Skin of body (tissue), 2 donors: ENCODE results near the gene TMEM33. TPM values are rescaled to one million over a fixed set of nuclear protein-coding genes. Genes with fewer than 3 reads are reported as not detected.
"Not testable (repeated sequence)": the region's sequence is repeated elsewhere in the genome, so short reads cannot be mapped to it uniquely, and the experiment has no call there.

Source experiments
- DNase-seq: peaks from one replicate; lab custom pipeline; 2025; lab: John Stamatoyannopoulos, UW
- total RNA-seq: library from RNA; depleted of rRNA; stranded (reverse); fragments of >200 nt; gene quantifications from one replicate; pipeline ENCODE4 v1.2.3, GENCODE V29; 2014

The TMEM33 gene, protein sequence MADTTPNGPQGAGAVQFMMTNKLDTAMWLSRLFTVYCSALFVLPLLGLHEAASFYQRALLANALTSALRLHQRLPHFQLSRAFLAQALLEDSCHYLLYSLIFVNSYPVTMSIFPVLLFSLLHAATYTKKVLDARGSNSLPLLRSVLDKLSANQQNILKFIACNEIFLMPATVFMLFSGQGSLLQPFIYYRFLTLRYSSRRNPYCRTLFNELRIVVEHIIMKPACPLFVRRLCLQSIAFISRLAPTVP
- 34.4 TPM for total RNA-seq

DNA sequence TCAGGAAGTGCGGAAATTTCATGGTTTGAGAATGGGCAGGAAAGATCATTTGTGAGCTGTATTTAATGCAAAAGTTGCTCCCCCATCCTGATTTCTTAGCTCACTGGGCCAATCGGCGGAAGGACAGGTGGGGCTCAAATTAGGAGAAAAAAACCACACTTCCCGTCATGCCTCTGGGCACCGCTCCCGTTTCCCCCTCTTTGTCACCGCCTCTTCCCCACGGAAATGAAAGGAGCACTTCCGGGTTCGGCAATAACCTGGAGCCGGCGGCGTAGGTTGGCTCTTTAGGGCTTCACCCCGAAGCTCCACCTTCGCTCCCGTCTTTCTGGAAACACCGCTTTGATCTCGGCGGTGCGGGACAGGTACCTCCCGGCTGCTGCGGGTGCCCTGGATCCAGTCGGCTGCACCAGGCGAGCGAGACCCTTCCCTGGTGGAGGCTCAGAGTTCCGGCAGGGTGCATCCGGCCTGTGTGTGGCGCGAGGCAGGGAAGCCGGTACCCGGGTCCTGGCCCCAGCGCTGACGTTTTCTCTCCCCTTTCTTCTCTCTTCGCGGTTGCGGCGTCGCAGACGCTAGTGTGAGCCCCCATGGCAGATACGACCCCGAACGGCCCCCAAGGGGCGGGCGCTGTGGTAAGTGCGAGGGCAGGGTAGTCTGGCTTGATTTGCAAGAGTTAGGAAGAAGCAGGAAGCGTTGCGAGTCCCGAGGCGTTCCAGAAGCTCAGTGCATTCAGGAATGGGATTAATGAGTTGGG is at the start of gene TMEM33:
Gene TMEM33 (plus strand): TSS at position 529 of the 751 bp plus-strand sequence. CDS start 56 bp downstream, at position 585.
- peak; percentile 78 for DNase-seq

DNA sequence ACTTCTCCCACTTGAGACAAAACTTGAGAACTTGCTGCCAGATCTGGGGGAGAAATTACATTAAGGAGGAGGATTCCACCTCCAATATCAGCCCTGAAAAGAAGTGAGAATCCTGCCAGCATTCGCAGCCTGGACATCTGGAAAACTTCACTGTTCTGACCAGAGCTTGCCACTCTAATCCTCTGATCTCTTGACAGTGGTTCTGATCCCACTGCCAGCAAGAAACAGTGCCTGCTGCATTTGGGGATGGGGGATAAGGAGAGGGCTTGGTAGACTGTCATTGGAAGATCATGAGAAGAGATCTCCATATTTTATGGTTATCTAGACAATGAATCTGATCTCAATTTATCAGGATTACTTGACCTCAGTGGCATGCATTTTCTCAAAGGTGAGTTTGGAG is 49.8 kb upstream of the TMEM33 start:
- no peak for DNase-seq

DNA sequence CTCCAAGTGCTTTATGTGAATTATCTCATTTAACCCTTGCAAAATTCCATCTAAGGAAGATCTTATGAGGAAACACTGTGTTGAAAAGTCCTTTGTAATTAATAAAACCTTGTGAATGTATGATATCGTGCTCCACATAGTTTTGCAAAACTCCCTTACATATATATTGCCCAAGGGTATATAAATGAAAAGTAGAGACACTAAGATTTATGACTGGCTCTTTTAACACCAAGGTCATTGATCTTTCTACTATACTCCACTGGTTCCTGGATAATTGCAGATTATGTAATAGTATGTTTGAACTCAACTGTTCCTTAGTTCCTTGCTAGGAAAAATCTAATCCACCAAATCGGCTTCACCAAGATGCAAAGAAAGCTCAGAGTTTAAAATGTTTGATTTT is 48.0 kb upstream of the TMEM33 start:
- no peak for DNase-seq

DNA sequence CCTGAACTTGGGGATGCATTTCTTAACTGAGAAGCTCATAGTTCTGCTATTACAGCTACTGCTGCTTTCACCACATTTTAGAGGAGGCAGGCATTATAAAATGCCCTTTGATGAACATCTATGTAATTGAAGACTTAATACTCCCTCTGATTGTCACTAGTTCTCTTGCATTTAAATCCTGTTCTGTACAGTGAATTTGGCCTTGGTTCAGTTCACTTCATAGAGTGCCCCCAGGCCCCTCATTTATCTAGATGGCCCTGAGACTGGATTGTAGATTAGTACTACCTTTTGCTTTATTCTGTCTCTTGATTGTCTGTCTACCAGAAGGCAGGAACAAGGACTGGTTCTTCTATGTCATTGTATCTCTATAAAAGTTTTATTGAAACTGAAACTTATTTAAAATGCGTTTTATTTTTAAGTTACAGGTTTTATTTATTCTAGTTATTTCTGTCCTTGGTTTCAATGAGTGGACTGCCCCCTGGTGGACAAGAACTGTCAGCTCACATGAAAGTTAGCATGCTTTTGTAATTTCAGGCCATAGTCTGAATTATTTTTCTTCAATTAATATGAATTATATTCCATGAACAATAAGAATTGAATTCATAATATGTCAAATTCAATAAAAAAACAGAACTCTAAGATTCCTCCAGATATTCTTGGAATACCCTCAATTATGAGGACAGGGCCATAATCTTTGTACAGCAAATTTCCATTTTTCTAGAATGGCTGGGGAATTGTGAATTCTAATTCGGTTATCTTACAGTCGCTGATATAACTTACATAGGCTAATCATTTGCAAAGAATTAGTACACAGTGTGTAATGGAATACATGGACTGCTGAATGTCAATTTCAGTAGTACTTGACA is 47.2 kb upstream of the TMEM33 start:
- peak; percentile 17 for DNase-seq

DNA sequence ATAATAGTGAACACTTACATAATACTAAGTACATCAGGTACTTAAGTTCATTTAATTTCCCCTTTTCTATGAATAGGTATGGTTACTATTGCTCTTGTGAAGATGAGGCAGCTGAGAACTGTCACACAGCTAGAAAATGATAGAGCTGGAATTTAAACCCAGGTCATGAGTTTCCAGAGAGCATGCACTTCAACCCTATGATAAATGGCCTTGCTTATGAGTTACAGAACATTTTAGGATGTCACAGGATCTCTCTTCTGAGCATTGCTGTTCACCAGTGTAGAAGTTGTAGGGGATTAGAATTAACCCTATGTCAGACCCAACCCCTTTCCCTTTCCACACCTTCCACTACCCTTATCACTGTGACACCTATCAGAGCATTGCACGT is 46.5 kb upstream of the TMEM33 start:
- DNase-seq = no peak

DNA sequence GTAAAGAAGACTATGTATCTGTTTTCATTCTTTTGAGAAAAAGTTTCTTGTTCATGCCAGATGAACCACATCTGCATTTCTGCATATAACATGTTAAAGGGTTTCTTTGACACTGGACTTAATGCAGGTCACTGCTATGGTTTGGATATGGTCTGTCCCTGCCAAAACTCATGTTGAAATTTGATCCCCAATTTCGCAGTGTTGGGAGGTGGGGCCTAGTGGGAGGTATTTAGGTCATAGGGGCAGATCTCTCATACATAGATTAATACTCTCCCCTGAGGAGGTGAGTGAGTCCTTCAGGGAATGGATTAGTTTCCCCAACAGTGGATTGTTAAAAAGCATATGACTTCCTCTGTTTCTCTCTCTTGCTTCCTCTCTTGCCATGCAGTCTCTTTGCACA is 45.9 kb upstream of the TMEM33 start:
- no peak for DNase-seq

DNA sequence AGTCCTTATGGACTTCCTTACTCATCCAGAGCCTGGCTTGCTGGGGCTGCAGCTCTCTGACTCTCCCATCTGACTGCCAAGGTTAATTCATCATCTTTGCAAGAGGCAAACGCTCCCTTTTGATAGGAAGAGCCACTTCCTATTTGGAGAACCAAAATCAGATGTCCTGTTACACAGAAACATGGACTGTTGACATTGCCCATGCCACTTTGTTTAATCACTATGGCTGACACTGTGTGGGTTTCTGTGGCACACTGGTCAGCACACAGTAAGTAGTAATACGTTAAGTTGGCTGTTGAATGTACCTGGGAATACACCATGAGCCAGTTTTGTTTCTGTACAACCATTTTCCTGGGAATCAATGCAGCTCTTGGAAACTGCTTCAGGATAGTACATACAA is 45.1 kb upstream of the TMEM33 start:
- DNase-seq = no peak

DNA sequence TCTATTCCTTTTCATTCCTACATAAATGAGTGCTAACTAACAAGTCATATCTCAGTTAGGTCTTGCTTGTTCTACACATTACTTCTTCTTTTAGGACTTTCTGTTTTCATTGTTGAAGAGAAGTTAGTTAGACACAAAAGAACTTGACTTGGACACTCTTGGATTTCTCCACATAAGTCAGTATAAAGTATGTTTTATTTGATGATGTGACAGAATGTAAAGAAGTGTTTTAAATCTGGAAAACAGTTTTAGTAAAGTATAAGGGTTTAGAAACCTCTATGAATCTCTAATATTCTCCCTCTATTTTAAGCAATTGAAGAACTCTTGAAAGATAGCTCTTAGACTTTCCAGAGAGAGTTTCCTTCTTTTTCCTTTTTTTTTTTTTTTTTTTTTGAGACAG is 38.6 kb upstream of the TMEM33 start:
- no peak for DNase-seq

DNA sequence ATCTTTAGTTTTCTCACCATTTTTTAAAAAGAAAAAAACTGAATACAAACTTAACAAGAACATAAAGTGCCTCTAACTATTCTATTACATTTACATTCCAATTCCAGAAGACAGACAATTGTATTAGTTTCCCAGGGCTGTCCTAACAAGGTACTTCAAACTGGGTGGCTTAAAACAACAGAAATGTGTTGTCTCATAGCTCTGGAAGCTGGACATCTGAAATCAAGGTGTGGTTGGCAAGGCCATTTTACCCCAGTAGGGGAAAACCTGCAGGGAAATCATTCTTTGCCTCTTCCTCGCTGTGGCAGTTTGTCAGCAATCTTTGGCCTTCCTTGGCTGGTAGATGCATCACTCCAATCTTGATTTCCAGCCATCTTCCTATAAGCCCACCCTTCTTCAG is 37.5 kb upstream of the TMEM33 start:
- no peak for DNase-seq

DNA sequence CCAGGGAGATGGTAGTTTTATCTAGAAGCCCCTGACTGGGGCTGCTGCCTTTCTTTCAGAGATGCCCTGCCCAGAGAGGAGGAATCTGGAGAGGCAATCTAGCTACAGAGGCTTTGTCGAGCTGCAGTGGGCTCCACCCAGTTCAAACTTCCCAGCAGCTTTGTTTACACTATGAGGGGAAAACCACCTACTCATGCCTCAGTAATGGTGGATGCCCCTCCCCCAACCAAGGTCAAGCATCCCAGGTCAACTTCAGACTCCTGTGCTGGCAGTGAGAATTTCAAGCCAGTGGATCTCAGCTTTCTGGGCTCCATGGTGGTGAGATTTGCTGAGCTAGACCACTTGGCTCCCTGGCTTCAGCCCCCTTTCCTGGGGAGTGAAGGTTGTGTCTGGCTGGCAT is 26.1 kb upstream of the TMEM33 start:
- DNase-seq = not testable (repeated sequence)

DNA sequence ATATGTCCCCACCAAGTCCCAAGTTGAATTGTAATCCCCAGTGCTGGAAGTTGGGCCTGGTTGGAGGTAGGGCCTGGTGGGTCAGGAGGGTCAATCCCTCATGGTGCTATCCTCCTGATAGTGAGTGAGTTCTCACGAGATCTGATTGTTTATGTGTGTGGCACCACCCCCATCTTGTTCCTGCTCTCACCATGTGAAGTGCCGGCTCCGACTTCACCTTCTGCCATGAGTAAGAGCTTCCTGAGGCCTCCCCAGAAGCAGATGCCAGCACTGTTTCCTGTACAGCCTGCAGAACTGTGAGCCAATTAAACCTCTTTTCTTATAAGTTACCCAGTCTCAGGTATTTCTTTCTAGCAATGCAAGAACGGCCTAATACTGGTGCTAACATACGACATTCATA is 22.7 kb upstream of the TMEM33 start:
- no peak for DNase-seq

DNA sequence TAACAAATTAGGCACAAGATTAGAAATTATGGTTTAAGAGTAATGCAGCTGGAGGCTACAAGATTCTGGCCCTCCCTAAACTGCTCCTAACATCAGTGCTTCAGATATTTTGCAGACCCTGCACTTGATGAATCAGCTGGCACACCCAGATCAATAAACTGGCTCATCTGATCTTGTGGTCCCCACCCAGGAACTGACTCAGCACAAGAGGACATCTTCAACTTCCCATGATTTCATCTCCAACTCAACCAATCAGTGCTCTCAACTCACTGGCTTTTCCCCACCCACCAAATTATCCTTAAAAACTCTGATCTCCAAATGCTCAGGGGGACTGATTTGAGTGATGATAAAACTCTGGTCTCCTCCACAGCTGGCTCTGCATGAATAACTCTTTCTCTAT is 21.7 kb upstream of the TMEM33 start:
- DNase-seq = no peak

DNA sequence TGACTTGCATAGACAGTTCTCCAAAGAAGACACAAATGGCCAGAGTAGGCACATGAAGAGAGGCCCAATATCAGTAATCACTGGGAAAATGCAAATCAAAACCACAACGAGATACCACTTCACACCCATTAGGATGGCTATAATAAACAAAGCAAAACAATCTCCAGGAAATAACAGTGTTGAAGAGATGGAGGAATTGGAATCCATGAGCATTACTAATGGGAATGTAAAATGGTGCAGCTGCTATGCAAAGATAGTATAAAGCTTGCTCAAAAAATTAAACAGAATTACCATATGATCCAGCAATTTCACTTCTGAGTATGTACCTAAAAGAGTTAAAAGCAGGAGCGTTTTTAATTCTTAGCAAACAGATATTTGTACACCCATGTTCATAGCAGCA is 17.0 kb upstream of the TMEM33 start:
- DNase-seq = no peak

DNA sequence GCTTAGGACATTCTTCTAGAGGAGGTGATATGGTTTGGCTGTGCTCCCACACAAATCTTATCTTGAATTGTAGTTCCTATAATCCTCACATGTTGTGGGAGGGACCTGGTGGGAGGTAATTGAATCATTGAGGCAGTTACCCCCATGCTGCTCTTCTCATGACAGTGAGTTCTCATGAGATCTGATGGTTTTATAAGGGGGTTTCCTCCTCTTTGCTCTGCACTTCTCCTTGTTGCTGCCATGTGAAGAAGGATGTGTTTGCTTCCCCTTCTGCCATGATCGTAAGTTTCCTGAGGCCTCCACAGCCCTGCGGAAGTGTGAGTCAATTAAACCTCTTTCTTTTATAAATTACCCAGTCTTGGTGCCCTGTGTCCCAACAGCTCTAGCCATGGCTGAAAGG is 14.8 kb upstream of the TMEM33 start:
- not testable (repeated sequence) for DNase-seq

DNA sequence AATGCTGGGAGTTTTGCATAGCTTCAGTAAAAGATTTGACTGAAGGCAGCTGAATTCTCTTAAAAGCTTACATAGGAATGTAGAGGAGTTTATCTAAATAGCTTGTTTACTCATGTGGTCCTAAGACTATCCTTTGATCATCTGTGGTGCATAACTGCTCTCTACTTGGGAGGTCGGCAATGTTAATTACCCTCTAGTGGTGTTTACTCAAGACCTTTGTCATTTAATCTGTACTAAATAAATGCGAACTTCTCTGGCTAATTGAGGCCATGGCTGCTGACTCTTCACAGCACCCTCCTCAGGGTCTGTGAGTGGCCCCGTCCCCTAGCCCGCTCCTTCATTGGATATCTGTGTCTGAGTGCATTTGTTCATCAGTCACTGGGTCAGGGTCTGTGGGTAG is 13.8 kb upstream of the TMEM33 start:
- no peak for DNase-seq

DNA sequence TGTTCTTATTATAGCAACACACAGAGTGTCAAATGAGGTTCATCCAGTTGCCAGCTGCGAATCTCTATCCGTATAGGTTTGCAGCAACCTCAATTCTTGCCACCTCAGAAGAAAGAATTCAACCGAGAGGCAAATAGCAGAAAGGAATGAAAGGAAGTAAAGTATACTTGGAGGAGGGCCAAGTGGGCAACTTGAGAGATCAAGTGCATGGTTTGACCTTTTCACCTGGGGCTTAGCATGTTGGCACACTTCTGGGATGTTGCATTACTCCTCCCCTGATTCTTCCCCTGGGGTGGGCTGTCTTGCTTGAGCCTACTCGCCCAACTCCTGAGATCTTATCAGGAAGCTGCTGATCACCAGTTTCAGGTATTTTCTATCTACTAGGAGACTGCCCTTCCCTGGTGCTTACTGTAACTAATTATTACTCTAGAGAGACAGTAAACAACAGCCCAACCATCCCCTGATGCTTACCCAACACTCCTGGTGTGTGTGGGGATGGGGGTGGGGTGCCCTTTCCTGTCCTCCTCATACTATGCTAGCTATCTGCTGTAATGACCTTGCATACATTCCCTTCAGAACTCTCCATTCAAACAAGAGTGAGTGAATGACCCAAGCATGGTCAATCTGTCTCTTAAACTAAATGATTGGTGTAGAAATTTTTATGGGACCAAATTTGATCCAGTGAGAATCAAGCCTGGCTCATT is 7.3 kb upstream of the TMEM33 start:
- no peak for DNase-seq

DNA sequence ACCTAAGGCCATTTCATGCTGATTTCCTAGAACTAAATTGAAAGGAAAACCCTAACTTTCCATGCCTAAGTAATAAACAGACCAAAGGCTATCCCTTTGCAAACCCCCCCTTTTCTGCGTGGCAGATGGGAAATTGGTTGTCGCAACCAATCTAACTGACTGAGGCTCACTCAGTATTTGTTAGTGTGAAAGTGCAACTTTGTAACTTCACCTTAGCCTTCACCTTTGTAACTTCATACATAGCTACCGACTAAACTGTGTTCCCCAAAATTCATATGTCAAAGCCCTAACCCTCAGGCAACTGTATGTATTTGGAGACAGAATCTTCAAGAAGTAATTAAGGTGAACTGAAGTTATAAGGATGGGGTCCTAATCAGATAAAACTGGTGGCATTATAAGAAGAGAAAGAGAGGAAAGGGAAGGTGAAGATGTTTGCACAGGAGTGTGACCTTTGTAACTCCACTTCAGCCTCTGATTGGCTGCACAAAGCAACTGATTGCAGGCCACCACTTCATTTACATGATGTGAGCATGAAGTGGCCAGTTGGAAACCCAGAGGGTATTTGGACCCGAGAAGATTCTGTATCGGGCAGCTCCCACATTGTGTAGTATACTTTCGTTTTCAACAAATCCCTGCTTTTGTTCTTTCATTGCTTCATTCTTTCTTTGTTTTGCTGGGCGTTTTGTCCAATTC is 4.9 kb upstream of the TMEM33 start:
- DNase-seq = no peak

DNA sequence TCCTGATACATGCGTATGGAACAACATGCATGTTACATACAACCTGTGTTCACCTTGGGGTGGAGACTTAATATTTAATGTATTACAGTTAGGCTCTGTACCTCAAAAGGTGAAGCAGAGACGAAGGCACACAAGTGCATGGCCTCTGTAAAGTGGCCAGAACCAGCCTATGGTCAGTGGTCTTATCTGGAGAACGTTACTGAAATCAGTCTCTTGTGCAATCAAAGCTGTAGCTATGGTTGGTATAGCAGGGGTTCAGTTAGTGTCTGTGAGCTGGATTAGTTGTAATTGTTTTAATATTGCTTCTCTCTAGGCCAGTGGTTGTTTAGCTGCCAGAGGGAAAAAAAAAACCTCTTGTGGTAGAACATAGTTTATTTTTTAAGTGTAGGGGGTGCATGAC is 2.2 kb upstream of the TMEM33 start:
- DNase-seq = no peak

DNA sequence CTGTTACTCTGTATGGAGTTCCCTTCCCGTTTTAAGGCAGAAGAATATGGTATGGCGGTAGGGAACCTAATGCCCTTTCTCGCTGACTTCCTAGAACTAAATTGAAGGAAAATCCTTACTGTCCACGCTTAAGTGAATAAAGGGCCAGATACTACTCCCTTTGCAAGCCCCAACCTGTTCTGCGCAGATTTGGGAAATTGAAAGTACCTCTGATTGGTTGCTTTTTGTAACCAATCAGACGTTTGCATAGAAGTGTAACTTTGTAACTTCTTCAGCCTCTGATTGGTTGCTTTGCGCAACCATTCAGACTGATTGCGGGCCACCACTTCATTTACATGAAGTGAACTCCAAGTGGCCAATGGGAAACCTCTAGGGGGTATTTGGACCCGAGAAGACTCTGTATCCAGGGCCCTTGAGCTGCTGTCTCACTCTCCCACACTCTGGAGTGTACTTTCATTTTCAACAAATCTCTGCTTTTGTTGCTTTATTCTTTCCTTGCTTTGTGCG is 1.2 kb upstream of the TMEM33 start:
- DNase-seq = no peak

DNA sequence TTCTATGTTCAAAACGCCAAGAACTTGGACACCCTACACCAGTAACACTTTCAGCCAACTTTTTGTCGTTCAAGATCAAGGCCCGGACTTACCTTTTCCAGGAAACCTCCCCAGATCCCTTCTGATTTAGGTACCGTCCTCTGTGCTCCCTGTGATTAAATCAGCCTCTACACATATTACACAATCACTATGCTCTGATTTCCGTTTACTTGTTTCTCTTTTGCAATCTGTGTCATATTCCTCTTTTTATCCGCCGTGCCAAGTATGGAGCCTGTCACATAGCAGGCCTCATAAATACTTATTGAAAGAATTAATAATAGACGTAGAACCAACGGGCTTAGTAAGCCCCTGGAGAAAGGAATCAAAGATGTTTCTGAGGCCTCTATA is 722 bp upstream of the TMEM33 start:
- no peak for DNase-seq

DNA sequence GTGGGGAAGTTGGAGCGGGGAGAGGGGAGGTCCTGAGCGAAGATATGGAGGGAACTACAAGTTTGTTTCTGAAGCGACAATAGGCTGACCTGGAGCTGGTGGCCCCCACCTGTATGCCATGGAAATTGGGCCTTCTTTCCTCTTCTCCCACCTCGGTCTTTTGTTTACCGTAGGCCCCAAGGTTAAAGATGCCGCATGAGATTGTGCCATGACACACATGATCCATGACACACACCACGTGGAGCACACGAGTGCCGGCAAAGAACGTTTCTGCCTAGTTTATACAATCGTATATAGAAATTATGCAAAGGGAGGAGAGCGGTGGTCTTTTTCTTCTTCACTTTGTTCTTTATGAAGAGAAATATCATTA is 408 bp downstream of the TMEM33 start:
- no peak for DNase-seq
